Natural killer cell (primary cell): Measurements from ENCODE around the gene SLC22A23. TPM values are rescaled to one million over a fixed set of nuclear protein-coding genes. Genes with fewer than 3 reads are reported as not detected.

Source experiments
- ATAC-seq, 3 donors: fragments of 150-1000 bp in 2 of 3; fragments of 200-7000 bp in 1 of 3; cut with Tn5 transposase; 1 replicate in 1 of 3; 2 replicates in 2 of 3; pipeline ENCODE4 v1.10.0; 2021; ENCODE audit warnings: mild to moderate bottlenecking in 2 of 3, moderate library complexity in 2 of 3
- DNase-seq, 2 donors: peaks; one replicate each; pipeline versions ENCODE4 v3.0.0 to v3.0.0-alpha.2; 2013 to 2021; ENCODE audit warnings: mixed read lengths in 1 of 2
- H3K27ac ChIP-seq: one replicate; pipeline ENCODE4 v1.5.1; 2013; ENCODE audit warnings: mild to moderate bottlenecking, low read length
- H3K27me3 ChIP-seq: one replicate; pipeline ENCODE4 v1.6.1; 2013; ENCODE audit warnings: low read length; ENCODE audit not compliant: control insufficient read depth, insufficient read depth
- H3K36me3 ChIP-seq: one replicate; pipeline ENCODE4 v1.6.1; 2013; ENCODE audit warnings: low read length; ENCODE audit not compliant: control insufficient read depth, insufficient read depth
- H3K4me1 ChIP-seq: one replicate; pipeline ENCODE4 v1.6.1; 2013; ENCODE audit warnings: low read length; ENCODE audit not compliant: control insufficient read depth, insufficient read depth
- H3K4me3 ChIP-seq: one replicate; pipeline ENCODE4 v1.5.1; 2013; ENCODE audit warnings: low read length
- H3K9me3 ChIP-seq: one replicate; pipeline ENCODE4 v1.6.1; 2013; ENCODE audit warnings: low read length; ENCODE audit not compliant: control insufficient read depth, insufficient read depth
- H3K27ac Mint-ChIP-seq, 2 donors: one replicate each; pipeline ENCODE4 v1.8.0; 2022; ENCODE audit warnings: mild to moderate bottlenecking in 2 of 2, mixed read lengths in 2 of 2, moderate library complexity in 1 of 2
- H3K27me3 Mint-ChIP-seq, 2 donors: one replicate each; pipeline ENCODE4 v1.8.0; 2022; ENCODE audit warnings: low read depth in 2 of 2, mixed read lengths in 2 of 2
- H3K36me3 Mint-ChIP-seq: one replicate; pipeline ENCODE4 v1.8.0; 2022; ENCODE audit warnings: mixed read lengths
- H3K4me1 Mint-ChIP-seq, 2 donors: one replicate each; pipeline ENCODE4 v1.8.0; 2022; ENCODE audit warnings: mixed read lengths in 2 of 2
- H3K4me3 Mint-ChIP-seq: one replicate; pipeline ENCODE4 v1.8.0; 2022; ENCODE audit warnings: mild to moderate bottlenecking, moderate library complexity, mixed read lengths
- H3K9me3 Mint-ChIP-seq, 2 donors: one replicate each; pipeline ENCODE4 v1.8.0; 2022; ENCODE audit warnings: mixed read lengths in 2 of 2
- CTCF ChIP-seq: fragments of 200-600 bp; IDR thresholded peaks from one replicate; pipeline ENCODE4 v1.8.0; 2022; ENCODE audit warnings: antibody characterized with exemption
- WGBS: methylation state at CpG from one replicate; pipeline ENCODE4 v1.1.7; 2013; ENCODE audit warnings: missing lambda C conversion rate; ENCODE audit not compliant: insufficient coverage; 5-methylcytosine and 5-hydroxymethylcytosine counted together
- intact Hi-C: fragments of 100-400 bp; cut with micrococcal nuclease; formaldehyde crosslinking; loops from one replicate; pipeline ENCODE4 v1.14.2; 2022
- total RNA-seq, 4 donors: library from RNA; stranded (reverse); fragments of 120-200 nt in 1 of 4; gene quantifications; one replicate each; pipeline versions ENCODE4 v1.2.3 to v1.2.4, GENCODE V29; 2013 to 2022

Gene SLC22A23
- total RNA-seq, 3 donors from 2014 or later (not counting 1 experiment from before 2014, with no cell fraction given), result 0.24 to 0.79 (median 0.38) TPM

- Mint-ChIP-seq H3K27me3 (peaks cover 30 to 32% of the 10 kb centered on the region in 2 donors), H3K4me3 (peak overlapping the region; percentile 45), H3K9me3 (no peaks in the 10 kb centered on the region), H3K36me3 (no peaks in the 10 kb centered on the region), H3K27ac (peak overlapping the region in 1 of 2 donors; percentile 49), H3K4me1 (peaks cover 23% of the 10 kb centered on the region in 2 donors)
- DNase-seq, result no peak
- peaks cover 3% of the 10 kb centered on the region for H3K27me3 ChIP-seq
- H3K36me3 ChIP-seq, result no peaks in the 10 kb centered on the region
- WGBS, result 88% methylated on average over 13 of the region's 13 CpGs
- TF ChIP-seq CTCF, result no peak
- no peak for ATAC-seq
- no peak overlapping the region for H3K27ac ChIP-seq
- H3K4me1 ChIP-seq, result peaks cover 17% of the 10 kb centered on the region
- intact Hi-C loops, result no loop called here
- H3K9me3 ChIP-seq, result no peaks in the 10 kb centered on the region
- H3K4me3 ChIP-seq, result no peak overlapping the region
Observed at GRCh38 chr6:3318821-3319540, 137.9 kb downstream of the SLC22A23 start.

GRCh38 chr6:3318226-3318625 is 138.6 kb downstream of the SLC22A23 start:
- H3K27ac Mint-ChIP-seq, result peak overlapping the region in 1 of 2 donors; percentile 49
- WGBS, result 14% methylated on average over 10 of the region's 10 CpGs

GRCh38 chr6:3317741-3318211 is 139.1 kb downstream of the SLC22A23 start:
- WGBS, result 84% methylated on average over 11 of the region's 11 CpGs
- Histone ChIP-seq H3K4me1 (peaks cover 17% of the 10 kb centered on the region), H3K4me3 (no peak overlapping the region), H3K27ac (no peak overlapping the region), H3K36me3 (no peaks in the 10 kb centered on the region), H3K9me3 (no peaks in the 10 kb centered on the region), H3K27me3 (peaks cover 3% of the 10 kb centered on the region)
- Mint-ChIP-seq H3K27ac (peak overlapping the region in 1 of 2 donors; percentile 49), H3K9me3 (no peaks in the 10 kb centered on the region), H3K27me3 (peaks cover 36 to 40% of the 10 kb centered on the region in 2 donors), H3K4me1 (peaks cover 23% of the 10 kb centered on the region in 2 donors), H3K4me3 (peak overlapping the region; percentile 49), H3K36me3 (no peaks in the 10 kb centered on the region)
- DNase-seq (no peak), ATAC-seq (no peak)
- no peak for TF ChIP-seq CTCF
- intact Hi-C loops, result no loop called here

More at GRCh38 chr6:3318226-3318625, 138.6 kb downstream of the SLC22A23 start:
- peaks cover 3% of the 10 kb centered on the region for H3K27me3 ChIP-seq
- Mint-ChIP-seq H3K27me3 (peaks cover 34 to 36% of the 10 kb centered on the region in 2 donors), H3K9me3 (no peaks in the 10 kb centered on the region), H3K36me3 (no peaks in the 10 kb centered on the region), H3K4me1 (peaks cover 23% of the 10 kb centered on the region in 2 donors), H3K4me3 (peak overlapping the region; percentile 49)
- no peak overlapping the region for H3K4me3 ChIP-seq
- no peaks in the 10 kb centered on the region for H3K9me3 ChIP-seq
- ATAC-seq (peak in 2 of 3 donors; percentile 36 to 90), DNase-seq (peak in 1 of 2 donors; percentile 55)
- no peak overlapping the region for H3K27ac ChIP-seq
- TF ChIP-seq CTCF, result no peak
- intact Hi-C loops, result no loop called here
- no peaks in the 10 kb centered on the region for H3K36me3 ChIP-seq
- peaks cover 17% of the 10 kb centered on the region for H3K4me1 ChIP-seq
